ENCODE data around the gene ICE1.

DNA sequence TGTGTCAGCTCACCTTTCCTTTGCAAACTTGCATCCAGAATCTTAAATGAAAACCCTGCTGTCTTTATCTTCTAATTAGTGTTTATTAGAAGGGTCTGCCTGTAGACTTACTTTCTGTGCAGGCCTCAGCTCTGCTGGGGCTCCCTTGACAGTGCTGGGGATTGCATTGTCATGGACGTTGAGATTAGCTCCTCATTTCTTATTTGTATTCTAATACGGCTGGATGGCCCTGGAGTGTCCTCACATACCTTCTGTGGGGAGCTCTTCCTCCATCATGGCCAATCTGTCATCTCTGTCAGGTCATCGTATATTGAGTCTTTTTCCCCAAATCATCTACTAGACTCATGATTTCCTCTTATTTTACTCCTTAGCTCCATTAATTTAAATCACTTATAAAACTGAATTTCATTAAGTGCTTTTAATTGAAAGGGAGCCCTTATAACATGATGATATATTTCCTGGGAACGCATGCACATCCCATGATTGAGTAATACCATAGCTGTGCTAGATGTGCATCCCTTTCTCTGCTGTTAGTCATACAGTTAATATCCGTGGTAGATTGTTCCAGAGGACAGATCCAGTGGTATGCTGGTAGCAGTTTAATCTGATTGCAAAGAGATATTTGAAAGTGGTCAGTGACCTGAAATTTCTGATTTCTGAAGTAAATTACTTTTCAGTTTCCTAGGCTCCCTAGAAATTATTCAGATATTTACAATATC lies 61.6 kb downstream of the ICE1 start:
- TF ChIP-seq, protein P1, sequence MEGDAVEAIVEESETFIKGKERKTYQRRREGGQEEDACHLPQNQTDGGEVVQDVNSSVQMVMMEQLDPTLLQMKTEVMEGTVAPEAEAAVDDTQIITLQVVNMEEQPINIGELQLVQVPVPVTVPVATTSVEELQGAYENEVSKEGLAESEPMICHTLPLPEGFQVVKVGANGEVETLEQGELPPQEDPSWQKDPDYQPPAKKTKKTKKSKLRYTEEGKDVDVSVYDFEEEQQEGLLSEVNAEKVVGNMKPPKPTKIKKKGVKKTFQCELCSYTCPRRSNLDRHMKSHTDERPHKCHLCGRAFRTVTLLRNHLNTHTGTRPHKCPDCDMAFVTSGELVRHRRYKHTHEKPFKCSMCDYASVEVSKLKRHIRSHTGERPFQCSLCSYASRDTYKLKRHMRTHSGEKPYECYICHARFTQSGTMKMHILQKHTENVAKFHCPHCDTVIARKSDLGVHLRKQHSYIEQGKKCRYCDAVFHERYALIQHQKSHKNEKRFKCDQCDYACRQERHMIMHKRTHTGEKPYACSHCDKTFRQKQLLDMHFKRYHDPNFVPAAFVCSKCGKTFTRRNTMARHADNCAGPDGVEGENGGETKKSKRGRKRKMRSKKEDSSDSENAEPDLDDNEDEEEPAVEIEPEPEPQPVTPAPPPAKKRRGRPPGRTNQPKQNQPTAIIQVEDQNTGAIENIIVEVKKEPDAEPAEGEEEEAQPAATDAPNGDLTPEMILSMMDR (IDR thresholded peaks at IDR 0.05) = no peak
- no peak for TF ChIP-seq POLR2A (IDR thresholded peaks at IDR 0.05)

Measured in testis (tissue), 2 donors.